ENCODE measurements around the gene METRN. TPM values are rescaled to one million over a fixed set of nuclear protein-coding genes. Genes with fewer than 3 reads are reported as not detected.
"Not testable (repeated sequence)": the region's sequence is repeated elsewhere in the genome, so short reads cannot be mapped to it uniquely, and the experiment has no call there.

Gene METRN
- polyA plus RNA-seq, 2 of the 4 experiments (the other 2 are of a cell fraction): 41.0 to 82.2 TPM

DNA sequence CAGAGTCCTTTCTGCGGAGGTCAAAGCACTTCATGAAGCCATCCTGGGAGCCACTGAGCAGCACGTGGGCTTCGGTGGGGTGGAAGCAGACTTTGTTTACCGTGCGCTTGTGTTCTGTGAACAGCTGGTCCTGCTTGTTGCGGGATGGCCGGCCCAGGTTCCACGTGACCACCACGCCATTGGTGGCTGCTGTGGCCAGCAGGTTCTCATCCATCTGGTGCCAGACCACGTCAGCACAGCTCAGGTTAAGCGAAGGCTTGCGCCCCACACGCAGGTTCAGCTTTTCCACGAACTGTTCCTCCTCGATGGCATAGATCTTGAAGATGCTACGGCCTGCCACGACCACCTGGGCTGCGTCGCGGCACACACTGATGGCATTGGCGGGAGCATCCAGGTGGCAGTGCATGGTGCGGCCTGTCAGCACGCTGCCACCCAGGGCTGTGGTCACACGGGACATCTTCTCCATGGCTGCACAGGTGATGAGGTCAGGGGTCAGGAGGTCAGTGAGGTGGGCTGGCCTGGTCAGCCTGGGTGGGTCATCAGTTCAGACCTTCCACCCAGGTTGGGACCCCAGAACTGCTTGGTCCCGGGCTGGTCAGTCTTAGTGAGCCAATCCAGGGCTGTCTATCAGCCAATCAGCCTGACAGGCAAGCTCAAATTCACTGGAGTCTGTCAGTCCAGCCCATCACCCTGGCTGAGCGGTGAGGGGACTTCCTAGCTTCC is 25.6 kb upstream of the METRN start:
- peaks cover 15% of the 10 kb centered on the region; the same call in 1 of the 3 replicates for H3K4me1 ChIP-seq
- DNase-seq (ENCODE audit: low read depth in 1 of 2, low spot score in 1 of 2) (no peak), ATAC-seq (peak in 1 of 2 experiments; percentile 1; a peak in 2 of 6 replicates), FAIRE-seq (no peak)
- H3K9me3 ChIP-seq: no peaks in the 10 kb centered on the region
- POLR2A ChIA-PET: interaction anchor here (0.5 to 1.8 kb wide), 6 partner anchors 8 to 33 kb away, joined by 3 to 12 read pairs (median 4); partner anchors contain the start of gene STUB1
- H3K4me3 ChIP-seq: peak overlapping the region; percentile 71
- H3K4me2 ChIP-seq: peak overlapping the region; percentile 82
- TF ChIP-seq HDAC2 (IDR thresholded peaks at IDR 0.05) (no peak), NR3C1 (IDR thresholded peaks at IDR 0.05) (no peak), MYC (IDR thresholded peaks at IDR 0.05; ENCODE audit: borderline replicate concordance, low read length) (no peak), MAFK (IDR thresholded peaks at IDR 0.05; ENCODE audit: partially characterized antibody) (no peak), SREBF2 (IDR thresholded peaks at IDR 0.05) (no peak), POLR2A (IDR thresholded peaks at IDR 0.05; ENCODE audit: low read length) (peak; percentile 24; the same call in 1 of the 2 replicates)
- TF ChIP-seq, protein P1, sequence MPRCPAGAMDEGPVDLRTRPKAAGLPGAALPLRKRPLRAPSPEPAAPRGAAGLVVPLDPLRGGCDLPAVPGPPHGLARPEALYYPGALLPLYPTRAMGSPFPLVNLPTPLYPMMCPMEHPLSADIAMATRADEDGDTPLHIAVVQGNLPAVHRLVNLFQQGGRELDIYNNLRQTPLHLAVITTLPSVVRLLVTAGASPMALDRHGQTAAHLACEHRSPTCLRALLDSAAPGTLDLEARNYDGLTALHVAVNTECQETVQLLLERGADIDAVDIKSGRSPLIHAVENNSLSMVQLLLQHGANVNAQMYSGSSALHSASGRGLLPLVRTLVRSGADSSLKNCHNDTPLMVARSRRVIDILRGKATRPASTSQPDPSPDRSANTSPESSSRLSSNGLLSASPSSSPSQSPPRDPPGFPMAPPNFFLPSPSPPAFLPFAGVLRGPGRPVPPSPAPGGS (IDR thresholded peaks at IDR 0.05): no peak
- TF ChIP-seq, protein P2, sequence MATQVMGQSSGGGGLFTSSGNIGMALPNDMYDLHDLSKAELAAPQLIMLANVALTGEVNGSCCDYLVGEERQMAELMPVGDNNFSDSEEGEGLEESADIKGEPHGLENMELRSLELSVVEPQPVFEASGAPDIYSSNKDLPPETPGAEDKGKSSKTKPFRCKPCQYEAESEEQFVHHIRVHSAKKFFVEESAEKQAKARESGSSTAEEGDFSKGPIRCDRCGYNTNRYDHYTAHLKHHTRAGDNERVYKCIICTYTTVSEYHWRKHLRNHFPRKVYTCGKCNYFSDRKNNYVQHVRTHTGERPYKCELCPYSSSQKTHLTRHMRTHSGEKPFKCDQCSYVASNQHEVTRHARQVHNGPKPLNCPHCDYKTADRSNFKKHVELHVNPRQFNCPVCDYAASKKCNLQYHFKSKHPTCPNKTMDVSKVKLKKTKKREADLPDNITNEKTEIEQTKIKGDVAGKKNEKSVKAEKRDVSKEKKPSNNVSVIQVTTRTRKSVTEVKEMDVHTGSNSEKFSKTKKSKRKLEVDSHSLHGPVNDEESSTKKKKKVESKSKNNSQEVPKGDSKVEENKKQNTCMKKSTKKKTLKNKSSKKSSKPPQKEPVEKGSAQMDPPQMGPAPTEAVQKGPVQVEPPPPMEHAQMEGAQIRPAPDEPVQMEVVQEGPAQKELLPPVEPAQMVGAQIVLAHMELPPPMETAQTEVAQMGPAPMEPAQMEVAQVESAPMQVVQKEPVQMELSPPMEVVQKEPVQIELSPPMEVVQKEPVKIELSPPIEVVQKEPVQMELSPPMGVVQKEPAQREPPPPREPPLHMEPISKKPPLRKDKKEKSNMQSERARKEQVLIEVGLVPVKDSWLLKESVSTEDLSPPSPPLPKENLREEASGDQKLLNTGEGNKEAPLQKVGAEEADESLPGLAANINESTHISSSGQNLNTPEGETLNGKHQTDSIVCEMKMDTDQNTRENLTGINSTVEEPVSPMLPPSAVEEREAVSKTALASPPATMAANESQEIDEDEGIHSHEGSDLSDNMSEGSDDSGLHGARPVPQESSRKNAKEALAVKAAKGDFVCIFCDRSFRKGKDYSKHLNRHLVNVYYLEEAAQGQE (IDR thresholded peaks at IDR 0.05): no peak
- WGBS (ENCODE audit: missing lambda C conversion rate): 80% methylated on average over 26 of the region's 26 CpGs
- CTCF ChIA-PET: interaction anchor here (1.3 to 4.8 kb wide), 5 partner anchors 15 to 27 kb away, joined by 3 to 32 read pairs (median 5); partner anchors contain the start of gene RHOT2
- peak overlapping the region; percentile 89 to 94 for H3K27ac ChIP-seq

GRCh38 chr16:691242-691641 is 23.7 kb upstream of the METRN start:
- ATAC-seq; H3K9me3 ChIP-seq; H3K4me3 ChIP-seq; CTCF ChIA-PET; H3K27ac ChIP-seq; FAIRE-seq; H3K4me2 ChIP-seq; POLR2A ChIA-PET; DNase-seq (ENCODE audit: low read depth in 1 of 2, low spot score in 1 of 2): not testable (repeated sequence)
- 81% methylated on average over 16 of the region's 16 CpGs for WGBS (ENCODE audit: missing lambda C conversion rate)
- H3K4me1 ChIP-seq: peaks cover 25% of the 10 kb centered on the region; the same call in 2 of the 3 replicates

GRCh38 chr16:692356-693108 is 22.4 kb upstream of the METRN start:
- ATAC-seq (no peak), DNase-seq (ENCODE audit: low read depth in 1 of 2, low spot score in 1 of 2) (no peak), FAIRE-seq (no peak)
- Histone ChIP-seq H3K4me2 (no peak overlapping the region), H3K4me1 (peaks cover 25% of the 10 kb centered on the region; the same call in 2 of the 3 replicates), H3K27ac (no peak overlapping the region), H3K4me3 (no peak overlapping the region), H3K9me3 (no peaks in the 10 kb centered on the region)
- CTCF ChIA-PET: interaction anchor here (2.2 to 2.3 kb wide), 2 partner anchors 19 to 23 kb away, joined by 5 to 13 read pairs; no protein-coding TSS in a partner anchor
- WGBS (ENCODE audit: missing lambda C conversion rate): 56% methylated on average over 10 of the region's 10 CpGs
- TF ChIP-seq NFE2L2 (conservative IDR thresholded peaks at IDR 0.05; ENCODE audit: low read length) (no peak), EHMT2 (IDR thresholded peaks at IDR 0.05; ENCODE audit: low read depth) (no peak), TP53 (CRISPR knock-in tag; IDR thresholded peaks at IDR 0.05) (no peak), FOSL2 (IDR thresholded peaks at IDR 0.05) (no peak), FOSL2 (CRISPR knock-in tag; IDR thresholded peaks at IDR 0.05) (no peak), CHD4 (IDR thresholded peaks at IDR 0.05; ENCODE audit: borderline replicate concordance) (no peak), CBX2 (IDR thresholded peaks at IDR 0.05; ENCODE audit: borderline replicate concordance, low read depth) (no peak), KDM1A (IDR thresholded peaks at IDR 0.05; ENCODE audit: low read depth) (no peak), NPAS2 (CRISPR knock-in tag; IDR thresholded peaks at IDR 0.05; ENCODE audit: borderline replicate concordance) (no peak), RNF2 (IDR thresholded peaks at IDR 0.05; ENCODE audit: borderline replicate concordance, low read depth) (no peak), RAD21 (conservative IDR thresholded peaks at IDR 0.05 in 1 of 2, IDR thresholded peaks at IDR 0.05 in 1 of 2) (no peak), JUN (IDR thresholded peaks at IDR 0.05) (no peak), ZC3H11A (IDR thresholded peaks at IDR 0.05) (no peak), JUNB (IDR thresholded peaks at IDR 0.05) (no peak)
- TF ChIP-seq, protein P3, sequence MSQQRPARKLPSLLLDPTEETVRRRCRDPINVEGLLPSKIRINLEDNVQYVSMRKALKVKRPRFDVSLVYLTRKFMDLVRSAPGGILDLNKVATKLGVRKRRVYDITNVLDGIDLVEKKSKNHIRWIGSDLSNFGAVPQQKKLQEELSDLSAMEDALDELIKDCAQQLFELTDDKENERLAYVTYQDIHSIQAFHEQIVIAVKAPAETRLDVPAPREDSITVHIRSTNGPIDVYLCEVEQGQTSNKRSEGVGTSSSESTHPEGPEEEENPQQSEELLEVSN (IDR thresholded peaks at IDR 0.05; ENCODE audit: borderline replicate concordance, low read depth): no peak
- TF ChIP-seq, protein P4, sequence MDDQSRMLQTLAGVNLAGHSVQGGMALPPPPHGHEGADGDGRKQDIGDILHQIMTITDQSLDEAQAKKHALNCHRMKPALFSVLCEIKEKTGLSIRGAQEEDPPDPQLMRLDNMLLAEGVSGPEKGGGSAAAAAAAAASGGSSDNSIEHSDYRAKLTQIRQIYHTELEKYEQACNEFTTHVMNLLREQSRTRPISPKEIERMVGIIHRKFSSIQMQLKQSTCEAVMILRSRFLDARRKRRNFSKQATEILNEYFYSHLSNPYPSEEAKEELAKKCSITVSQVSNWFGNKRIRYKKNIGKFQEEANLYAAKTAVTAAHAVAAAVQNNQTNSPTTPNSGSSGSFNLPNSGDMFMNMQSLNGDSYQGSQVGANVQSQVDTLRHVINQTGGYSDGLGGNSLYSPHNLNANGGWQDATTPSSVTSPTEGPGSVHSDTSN (IDR thresholded peaks at IDR 0.05): no peak
- POLR2A ChIA-PET: no interaction called here
